Liver (tissue), 9 donors: Measurements from ENCODE around the gene SLC17A9. TPM values are rescaled to one million over a fixed set of nuclear protein-coding genes. Genes with fewer than 3 reads are reported as not detected.

Source experiments
- DNase-seq: peaks from one replicate; pipeline ENCODE4 v3.0.0-alpha.2; 2017; ENCODE audit warnings: low spot score
- H3K27ac ChIP-seq, 2 donors: one replicate each; pipeline ENCODE4 v1.7.0; 2013; ENCODE audit warnings: inconsistent platforms in 2 of 2, low read length in 2 of 2, control low read depth in 1 of 2, low read depth in 1 of 2, mild to moderate bottlenecking in 1 of 2
- H3K27me3 ChIP-seq, 4 donors: one replicate each; pipeline versions ENCODE4 v1.6.1 to v1.7.0; 2013; ENCODE audit warnings: low read length in 3 of 4, inconsistent platforms in 1 of 4, mild to moderate bottlenecking in 1 of 4, moderate library complexity in 1 of 4; ENCODE audit not compliant: control insufficient read depth in 4 of 4, insufficient read depth in 4 of 4
- H3K36me3 ChIP-seq, 4 donors: one replicate each; pipeline versions ENCODE4 v1.6.1 to v1.7.0; 2013; ENCODE audit warnings: low read length in 3 of 4, mild to moderate bottlenecking in 3 of 4, low read depth in 1 of 4, moderate library complexity in 1 of 4; ENCODE audit not compliant: control insufficient read depth in 4 of 4, insufficient read depth in 3 of 4
- H3K4me1 ChIP-seq, 4 donors: one replicate each; pipeline versions ENCODE4 v1.6.1 to v1.7.0; 2013; ENCODE audit warnings: low read length in 3 of 4, mild to moderate bottlenecking in 3 of 4, moderate library complexity in 1 of 4; ENCODE audit not compliant: control insufficient read depth in 4 of 4, insufficient read depth in 4 of 4
- H3K4me3 ChIP-seq, 3 donors: one replicate each; pipeline versions ENCODE4 v1.6.1 to v1.7.0; 2013; ENCODE audit warnings: low read length in 3 of 3, control low read depth in 1 of 3, low read depth in 1 of 3, mild to moderate bottlenecking in 1 of 3
- H3K9ac ChIP-seq, 2 donors: one replicate each; pipeline ENCODE4 v1.7.0; 2013; ENCODE audit warnings: low read length in 2 of 2, mild to moderate bottlenecking in 2 of 2, moderate library complexity in 2 of 2, control low read depth in 1 of 2, low read depth in 1 of 2
- H3K9me3 ChIP-seq, 4 donors: one replicate each; pipeline versions ENCODE4 v1.6.1 to v1.7.0; 2013; ENCODE audit warnings: low read length in 3 of 4; ENCODE audit not compliant: control insufficient read depth in 4 of 4
- ATF3 ChIP-seq: IDR thresholded peaks from 2 replicates; pipeline ENCODE4 v1.6.1; 2016; ENCODE audit warnings: antibody characterized with exemption
- EGR1 ChIP-seq, 2 donors: IDR thresholded peaks; 2 replicates each; pipeline ENCODE4 v1.6.1; 2016 to 2018; ENCODE audit warnings: antibody characterized with exemption in 2 of 2, low read depth in 2 of 2
- FOXA2 ChIP-seq: IDR thresholded peaks from 2 replicates; pipeline ENCODE4 v1.6.1; 2016; ENCODE audit warnings: antibody characterized with exemption
- GABPA ChIP-seq, 2 donors: IDR thresholded peaks in 1 of 2; conservative IDR thresholded peaks in 1 of 2; 2 replicates each; pipeline ENCODE4 v1.6.1; 2016; ENCODE audit warnings: antibody characterized with exemption in 2 of 2, mild to moderate bottlenecking in 1 of 2, moderate library complexity in 1 of 2
- HNF4A ChIP-seq, 2 donors: conservative IDR thresholded peaks; 2 replicates each; pipeline ENCODE4 v1.6.1; 2016; ENCODE audit warnings: antibody characterized with exemption in 2 of 2, mild to moderate bottlenecking in 2 of 2
- MAX ChIP-seq: IDR thresholded peaks from 2 replicates; pipeline ENCODE4 v1.6.1; 2016; ENCODE audit warnings: antibody characterized with exemption
- NR2F2 ChIP-seq: IDR thresholded peaks from 2 replicates; pipeline ENCODE4 v1.6.1; 2016; ENCODE audit warnings: antibody characterized with exemption
- RAD21 ChIP-seq, 2 donors: IDR thresholded peaks; 2 replicates each; pipeline ENCODE4 v1.6.1; 2016; ENCODE audit warnings: antibody characterized with exemption in 2 of 2, mild to moderate bottlenecking in 2 of 2
- REST ChIP-seq: IDR thresholded peaks from 2 replicates; pipeline ENCODE4 v1.6.1; 2016; ENCODE audit warnings: antibody characterized with exemption, mild to moderate bottlenecking
- RXRA ChIP-seq, 2 donors: IDR thresholded peaks; 2 replicates each; pipeline ENCODE4 v1.6.1; 2017 to 2018; ENCODE audit warnings: antibody characterized with exemption in 2 of 2, mild to moderate bottlenecking in 1 of 2
- SP1 ChIP-seq: IDR thresholded peaks from 2 replicates; pipeline ENCODE4 v1.6.1; 2018; ENCODE audit warnings: antibody characterized with exemption, mild to moderate bottlenecking
- YY1 ChIP-seq: IDR thresholded peaks from 2 replicates; pipeline ENCODE4 v1.6.1; 2016; ENCODE audit warnings: antibody characterized with exemption, mild to moderate bottlenecking
- ZBTB33 ChIP-seq: IDR thresholded peaks from 2 replicates; pipeline ENCODE4 v1.6.1; 2016; ENCODE audit warnings: antibody characterized with exemption
- WGBS: extraction: QIAGEN DNeasy Blood & Tissue Kit; methylation state at CpG from one replicate; pipeline ENCODE4 v1.1.7; 2013; 5-methylcytosine and 5-hydroxymethylcytosine counted together
- polyA plus RNA-seq, 2 donors: library from polyadenylated mRNA; stranded (reverse) in 1 of 2; unstranded in 1 of 2; fragments of 200-250 nt in 1 of 2; fragments of >200 nt in 1 of 2; fragmentation: Nextera tagmentation in 1 of 2; extraction: Ambion mirVana in 1 of 2; gene quantifications; one replicate each; pipeline versions ENCODE4 v1.2.1 to v1.2.3, GENCODE V29; 2013 to 2015
- total RNA-seq, 2 donors: library from RNA; depleted of rRNA; stranded (reverse); fragments of >200 nt; gene quantifications; one replicate each; pipeline ENCODE4 v1.2.3, GENCODE V29; 2014
- TF ChIP-seq, protein P1 (sequence below): fragments of 150-350 bp; IDR thresholded peaks from 2 replicates; pipeline ENCODE4 v1.5.1; 2017; ENCODE audit warnings: improper control_type of control experiment, low read depth, low read length; ENCODE audit not compliant: missing input control
- donor health status: healthy.
- donor health status: healthy.
- donor health status: healthy.
- donor health status: healthy.
- donor health status: healthy.

SLC17A9 gene
- total and polyA plus RNA-seq, 4 donors: 16.0 to 138 (median 64.6) TPM

DNA sequence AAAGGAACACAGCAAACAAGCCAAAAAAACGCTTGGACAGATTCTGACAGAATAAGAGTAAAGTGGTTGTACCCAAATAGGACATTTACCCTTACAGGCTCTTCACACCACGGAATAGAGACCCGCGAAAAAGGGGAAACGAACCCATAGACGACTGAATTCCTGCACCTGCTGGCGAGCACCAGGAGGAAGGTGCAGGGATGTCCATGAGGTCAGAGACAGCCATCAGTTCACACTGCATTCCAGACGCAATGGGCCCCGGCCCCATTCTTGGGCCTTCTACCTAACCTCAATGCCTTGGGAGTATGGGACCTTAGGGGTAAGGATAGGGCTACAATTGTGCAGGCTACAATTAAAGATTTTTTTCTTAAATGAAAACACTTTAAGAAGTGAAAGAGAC, 21.0 kb upstream of the SLC17A9 start:
- Histone ChIP-seq H3K4me1 (peaks cover 18 to 64% (median 43%) of the 10 kb centered on the region in 4 donors), H3K27ac (no peak overlapping the region), H3K27me3 (no peaks in the 10 kb centered on the region), H3K4me3 (no peak overlapping the region), H3K36me3 (peaks cover 0 to 3% (median 1%) of the 10 kb centered on the region in 4 donors), H3K9ac (no peak overlapping the region), H3K9me3 (no peaks in the 10 kb centered on the region)
- 73% methylated on average over 9 of the region's 9 CpGs for WGBS
- no peak for TF ChIP-seq NR2F2
- TF ChIP-seq REST: no peak
- TF ChIP-seq HNF4A (conservative IDR thresholded peaks at IDR 0.05): no peak
- no peak for TF ChIP-seq RXRA (IDR thresholded peaks at IDR 0.05)
- TF ChIP-seq, protein P1, sequence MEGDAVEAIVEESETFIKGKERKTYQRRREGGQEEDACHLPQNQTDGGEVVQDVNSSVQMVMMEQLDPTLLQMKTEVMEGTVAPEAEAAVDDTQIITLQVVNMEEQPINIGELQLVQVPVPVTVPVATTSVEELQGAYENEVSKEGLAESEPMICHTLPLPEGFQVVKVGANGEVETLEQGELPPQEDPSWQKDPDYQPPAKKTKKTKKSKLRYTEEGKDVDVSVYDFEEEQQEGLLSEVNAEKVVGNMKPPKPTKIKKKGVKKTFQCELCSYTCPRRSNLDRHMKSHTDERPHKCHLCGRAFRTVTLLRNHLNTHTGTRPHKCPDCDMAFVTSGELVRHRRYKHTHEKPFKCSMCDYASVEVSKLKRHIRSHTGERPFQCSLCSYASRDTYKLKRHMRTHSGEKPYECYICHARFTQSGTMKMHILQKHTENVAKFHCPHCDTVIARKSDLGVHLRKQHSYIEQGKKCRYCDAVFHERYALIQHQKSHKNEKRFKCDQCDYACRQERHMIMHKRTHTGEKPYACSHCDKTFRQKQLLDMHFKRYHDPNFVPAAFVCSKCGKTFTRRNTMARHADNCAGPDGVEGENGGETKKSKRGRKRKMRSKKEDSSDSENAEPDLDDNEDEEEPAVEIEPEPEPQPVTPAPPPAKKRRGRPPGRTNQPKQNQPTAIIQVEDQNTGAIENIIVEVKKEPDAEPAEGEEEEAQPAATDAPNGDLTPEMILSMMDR: no peak
- no peak for TF ChIP-seq GABPA (IDR thresholded peaks at IDR 0.05 in 1 of 2, conservative IDR thresholded peaks at IDR 0.05 in 1 of 2)
- TF ChIP-seq FOXA2: no peak
- TF ChIP-seq SP1: no peak
- TF ChIP-seq ATF3: no peak
- TF ChIP-seq ZBTB33: no peak
- no peak for TF ChIP-seq RAD21 (IDR thresholded peaks at IDR 0.05)
- TF ChIP-seq EGR1 (IDR thresholded peaks at IDR 0.05; ENCODE audit: low read depth in 2 of 2): no peak
- no peak for TF ChIP-seq MAX
- DNase-seq: no peak

GRCh38 chr20:62933966-62934365, 18.5 kb upstream of the SLC17A9 start:
- Histone ChIP-seq H3K36me3 (peaks cover 0 to 3% (median 1%) of the 10 kb centered on the region in 4 donors), H3K9me3 (no peaks in the 10 kb centered on the region), H3K4me3 (no peak overlapping the region), H3K27ac (no peak overlapping the region), H3K27me3 (no peaks in the 10 kb centered on the region), H3K9ac (no peak overlapping the region), H3K4me1 (peaks cover 5 to 48% (median 28%) of the 10 kb centered on the region in 4 donors)
- no peak for DNase-seq
- TF ChIP-seq HNF4A (conservative IDR thresholded peaks at IDR 0.05): no peak
- no peak for TF ChIP-seq YY1
- TF ChIP-seq FOXA2: no peak
- TF ChIP-seq, protein P1: no peak
- TF ChIP-seq SP1: no peak
- WGBS: 84% methylated on average over 3 of the region's 3 CpGs
